C4-2B (cell line): ENCODE data around the gene TCHHL1.

ENCODE experiments used
- CTCF ChIP-seq: fragments of 450-650 bp; conservative IDR thresholded peaks from 2 replicates; pipeline ENCODE4 v1.5.1; 2017; ENCODE audit warnings: mild to moderate bottlenecking
- ZFX ChIP-seq: fragments of 450-650 bp; IDR thresholded peaks from 2 replicates; pipeline ENCODE4 v1.6.1; 2017

GRCh38 chr1:152112101-152112884 lies 23.4 kb upstream of the TCHHL1 start:
- TF ChIP-seq CTCF (no peak), ZFX (no peak)
